HFFc6 (cell line): Measurements from ENCODE around the gene C11orf91. TPM values are rescaled to one million over a fixed set of nuclear protein-coding genes. Genes with fewer than 3 reads are reported as not detected.

Source experiments
- DNase-seq: peaks from one replicate; pipeline ENCODE4 v3.0.0-alpha.2; 2018
- H3K27ac Mint-ChIP-seq: 2 replicates; pipeline ENCODE4 v1.8.0; 2020; ENCODE audit warnings: mild to moderate bottlenecking, mixed read lengths
- H3K27me3 Mint-ChIP-seq: 2 replicates; pipeline ENCODE4 v1.8.0; 2021; ENCODE audit warnings: mild to moderate bottlenecking, moderate library complexity, mixed read lengths; ENCODE audit not compliant: insufficient read depth
- H3K36me3 Mint-ChIP-seq: 2 replicates; pipeline ENCODE4 v1.8.0; 2021; ENCODE audit warnings: low read depth, mixed read lengths
- H3K4me1 Mint-ChIP-seq: 2 replicates; pipeline ENCODE4 v1.8.0; 2020; ENCODE audit warnings: low read depth, mixed read lengths
- H3K4me3 Mint-ChIP-seq: 2 replicates; pipeline ENCODE4 v1.8.0; 2020; ENCODE audit warnings: mild to moderate bottlenecking, moderate library complexity, mixed read lengths
- H3K9me3 Mint-ChIP-seq: 2 replicates; pipeline ENCODE4 v1.8.0; 2020; ENCODE audit warnings: mild to moderate bottlenecking, mixed read lengths
- CTCF ChIP-seq: fragments of 200-600 bp; sonication (generic); IDR thresholded peaks from 2 replicates; pipeline ENCODE4 v1.5.0; 2021; ENCODE audit warnings: antibody characterized with exemption, mild to moderate bottlenecking
- total RNA-seq, 6 experiments: library from RNA; stranded (reverse); fragmentation: NEBNext Ultra II Directional; extraction: Animal tissue kit (Norgen Biotek cat#: 25700); gene quantifications; 2 replicates in 1 of 6; 3 replicates in 5 of 6; pipeline ENCODE4 v1.2.3, GENCODE V29; 2021

The C11orf91 gene
- total RNA-seq, 6 experiments from 2014 or later = 0.59 to 0.65 (median 0.60) TPM; not detected in 2

- Mint-ChIP-seq H3K4me3 (peak overlapping the region; percentile 85), H3K27ac (peak overlapping the region; percentile 98), H3K27me3 (peaks cover 7% of the 10 kb centered on the region; the same call in 1 of the 2 replicates), H3K4me1 (peaks cover 97% of the 10 kb centered on the region), H3K36me3 (peaks cover 12% of the 10 kb centered on the region), H3K9me3 (no peaks in the 10 kb centered on the region)
- peak; percentile 100 for DNase-seq
- no peak for TF ChIP-seq CTCF
Measured at GRCh38 chr11:33690290-33691065, 10.1 kb downstream of the C11orf91 start.

GRCh38 chr11:33689501-33689900 is 11.1 kb downstream of the C11orf91 start:
- peaks cover 12% of the 10 kb centered on the region for H3K36me3 Mint-ChIP-seq
- H3K27me3 Mint-ChIP-seq = peaks cover 7% of the 10 kb centered on the region; the same call in 1 of the 2 replicates
- H3K4me3 Mint-ChIP-seq = peak overlapping the region; percentile 85; the same call in 1 of the 2 replicates
- H3K4me1 Mint-ChIP-seq = peaks cover 97% of the 10 kb centered on the region
- H3K27ac Mint-ChIP-seq = peak overlapping the region; percentile 98
- TF ChIP-seq CTCF = no peak
- no peak for DNase-seq
- H3K9me3 Mint-ChIP-seq = no peaks in the 10 kb centered on the region

GRCh38 chr11:33689085-33689484 is 11.5 kb downstream of the C11orf91 start:
- H3K4me1 Mint-ChIP-seq = peaks cover 97% of the 10 kb centered on the region
- peak overlapping the region; percentile 98 for H3K27ac Mint-ChIP-seq
- no peak for TF ChIP-seq CTCF
- no peak for DNase-seq
- H3K9me3 Mint-ChIP-seq = no peaks in the 10 kb centered on the region
- peaks cover 12% of the 10 kb centered on the region for H3K36me3 Mint-ChIP-seq
- peaks cover 7% of the 10 kb centered on the region; the same call in 1 of the 2 replicates for H3K27me3 Mint-ChIP-seq
- H3K4me3 Mint-ChIP-seq = peak overlapping the region; percentile 85; the same call in 1 of the 2 replicates

GRCh38 chr11:33687733-33688479 is 12.7 kb downstream of the C11orf91 start:
- Mint-ChIP-seq H3K4me1 (peaks cover 92% of the 10 kb centered on the region), H3K27ac (peak overlapping the region; percentile 98)

GRCh38 chr11:33685082-33685481 is 15.5 kb downstream of the C11orf91 start:
- peaks cover 20% of the 10 kb centered on the region for H3K36me3 Mint-ChIP-seq
- no peaks in the 10 kb centered on the region for H3K9me3 Mint-ChIP-seq
- DNase-seq = peak; percentile 18
- no peak overlapping the region for H3K4me3 Mint-ChIP-seq
- H3K27ac Mint-ChIP-seq = peak overlapping the region; percentile 52
- no peak for TF ChIP-seq CTCF
- peaks cover 78% of the 10 kb centered on the region for H3K4me1 Mint-ChIP-seq
- H3K27me3 Mint-ChIP-seq = peaks cover 4% of the 10 kb centered on the region

More at GRCh38 chr11:33687733-33688479, 12.7 kb downstream of the C11orf91 start:
- peaks cover 6% of the 10 kb centered on the region; the same call in 1 of the 2 replicates for H3K27me3 Mint-ChIP-seq
- no peak overlapping the region for H3K4me3 Mint-ChIP-seq
- no peaks in the 10 kb centered on the region for H3K9me3 Mint-ChIP-seq
- peak; percentile 93 for TF ChIP-seq CTCF
- peak; percentile 57 for DNase-seq
- peaks cover 12% of the 10 kb centered on the region for H3K36me3 Mint-ChIP-seq
